Stimulated activated CD4-positive, alpha-beta T cell treated with anti-CD3 and anti-CD28 coated beads, TNF-alpha, amount 100 ng/mL, for 24 hours (primary cell): ENCODE results near the gene ILDR1.

Experiments used
- DNase-seq, 3 experiments: peaks; one replicate each; pipeline ENCODE4 v3.0.0-alpha.2; 2020; ENCODE audit warnings: low read depth in 3 of 3

Gene ILDR1

GRCh38 chr3:121992601-121993560 is 29.2 kb downstream of the ILDR1 start:
- no peak for DNase-seq

- DNase-seq: no peak
Measured at GRCh38 chr3:121989943-121990342, 32.1 kb downstream of the ILDR1 start.

- no peak for DNase-seq
Measured at GRCh38 chr3:121988146-121988545, 33.9 kb downstream of the ILDR1 start.

GRCh38 chr3:121985846-121986245 is 36.2 kb downstream of the ILDR1 start:
- DNase-seq: no peak

- no peak for DNase-seq
Measured at GRCh38 chr3:121981473-121981872, 40.6 kb downstream of the ILDR1 start.

- DNase-seq: no peak
Measured at GRCh38 chr3:121980450-121980796, 41.6 kb downstream of the ILDR1 start.

GRCh38 chr3:121979734-121980449 is 42.2 kb downstream of the ILDR1 start:
- no peak for DNase-seq

GRCh38 chr3:121979246-121979645 is 42.8 kb downstream of the ILDR1 start:
- DNase-seq: no peak

- no peak for DNase-seq
Measured at GRCh38 chr3:121976727-121977126, 45.3 kb downstream of the ILDR1 start.

GRCh38 chr3:121975702-121976302 is 46.2 kb downstream of the ILDR1 start:
- no peak for DNase-seq

GRCh38 chr3:121974601-121975111 is 47.4 kb downstream of the ILDR1 start:
- no peak for DNase-seq

- no peak for DNase-seq
Measured at GRCh38 chr3:121970047-121970446, 52.0 kb downstream of the ILDR1 start.

GRCh38 chr3:121969631-121970030 is 52.4 kb downstream of the ILDR1 start:
- no peak for DNase-seq

GRCh38 chr3:121963608-121964007 is 58.4 kb downstream of the ILDR1 start:
- no peak for DNase-seq

- no peak for DNase-seq
Measured at GRCh38 chr3:121962443-121962842, 59.6 kb downstream of the ILDR1 start.

- no peak for DNase-seq
Measured at GRCh38 chr3:121961283-121961682, 60.8 kb downstream of the ILDR1 start.

GRCh38 chr3:121958801-121959200 is 63.2 kb downstream of the ILDR1 start:
- no peak for DNase-seq

- no peak for DNase-seq
Measured at GRCh38 chr3:121957674-121958415, 64.2 kb downstream of the ILDR1 start.

GRCh38 chr3:121956363-121956762 is 65.7 kb downstream of the ILDR1 start:
- no peak for DNase-seq

- DNase-seq: no peak
Measured at GRCh38 chr3:121951291-121951919, 70.6 kb downstream of the ILDR1 start.

GRCh38 chr3:121948641-121949040 is 73.4 kb downstream of the ILDR1 start:
- DNase-seq: no peak
